HG03469 (cell line): Measurements from ENCODE around the gene MARCKSL1.
A peak's percentile ranks its signal among the peaks of the same experiment; 100 is the strongest.

Experiments used
- ATAC-seq: cut with Tn5 transposase; IDR thresholded peaks from one replicate; pipeline ENCODE4 v1.9.1; 2021; ENCODE audit warnings: mild to moderate bottlenecking, moderate library complexity, moderate number of reproducible peaks; ENCODE audit not compliant: unreplicated experiment

MARCKSL1 gene

GRCh38 chr1:32353431-32353830 lies 17.4 kb upstream of the MARCKSL1 start:
- ATAC-seq, result no peak

GRCh38 chr1:32352831-32353383 lies 16.9 kb upstream of the MARCKSL1 start:
- ATAC-seq, result no peak

- no peak for ATAC-seq
Measured at GRCh38 chr1:32352239-32352745, 16.3 kb upstream of the MARCKSL1 start.

GRCh38 chr1:32351399-32352238 lies 15.6 kb upstream of the MARCKSL1 start:
- peak; percentile 72 for ATAC-seq

- peak; percentile 13 for ATAC-seq
Measured at GRCh38 chr1:32350785-32351398, 14.9 kb upstream of the MARCKSL1 start.

- no peak for ATAC-seq
Measured at GRCh38 chr1:32349211-32349708, 13.2 kb upstream of the MARCKSL1 start.

GRCh38 chr1:32346532-32347157 lies 10.6 kb upstream of the MARCKSL1 start:
- no peak for ATAC-seq

GRCh38 chr1:32345289-32345827 lies 9.3 kb upstream of the MARCKSL1 start:
- no peak for ATAC-seq

GRCh38 chr1:32342704-32343103 lies 6.7 kb upstream of the MARCKSL1 start:
- no peak for ATAC-seq

- ATAC-seq, result no peak
Measured at GRCh38 chr1:32341971-32342370, 5.9 kb upstream of the MARCKSL1 start.

GRCh38 chr1:32341186-32341757 lies 5.2 kb upstream of the MARCKSL1 start:
- ATAC-seq, result no peak

- ATAC-seq, result no peak
Measured at GRCh38 chr1:32339363-32339978, 3.4 kb upstream of the MARCKSL1 start.

- no peak for ATAC-seq
Measured at GRCh38 chr1:32338637-32339145, 2.7 kb upstream of the MARCKSL1 start.

GRCh38 chr1:32337855-32338636 lies 2.0 kb upstream of the MARCKSL1 start:
- ATAC-seq, result no peak

- no peak for ATAC-seq
Measured at GRCh38 chr1:32336963-32337675, 1.1 kb upstream of the MARCKSL1 start.

- no peak for ATAC-seq
Measured at GRCh38 chr1:32336591-32336932, 529 bp upstream of the MARCKSL1 start.

- no peak for ATAC-seq
Measured at GRCh38 chr1:32335535-32335789, 571 bp downstream of the MARCKSL1 start.

- no peak for ATAC-seq
Measured at GRCh38 chr1:32334864-32335534, 1.0 kb downstream of the MARCKSL1 start.
